Caco-2 (cell line): ENCODE data around the gene SMTN. TPM values are rescaled to one million over a fixed set of nuclear protein-coding genes. Genes with fewer than 3 reads are reported as not detected.
A peak's percentile ranks its signal among the peaks of the same experiment; 100 is the strongest.

Source experiments
- BruUV-seq: library from RNA; stranded (reverse); fragments of 400-500 nt; replicated peaks from 2 replicates; lab custom pipeline; 2021; lab: Mats Ljungman, UMichigan
- CTCF ChIA-PET: fragments of 300-600 bp; sonication (Branson Sonifier 250); formaldehyde crosslinking; loops from one replicate; lab custom pipeline; 2022; ENCODE audit warnings: antibody characterized with exemption; lab: Charles Lee
- POLR2A ChIA-PET: fragments of 300-600 bp; sonication (Branson Sonifier 250); formaldehyde crosslinking; loops from one replicate; lab custom pipeline; 2022; ENCODE audit warnings: antibody characterized with exemption; lab: Charles Lee
- DNase-seq, 2 experiments: peaks; one replicate each; pipeline versions ENCODE4 v3.0.0 to v3.0.0-alpha.2; 2020 to 2022
- H3K27me3 ChIP-seq: replicated peaks from 2 replicates; pipeline ENCODE4 v1.6.0; 2011; ENCODE audit warnings: low read length; ENCODE audit not compliant: control insufficient read depth, insufficient read depth
- H3K36me3 ChIP-seq: 2 replicates; pipeline ENCODE4 v1.5.1; 2011; ENCODE audit warnings: low read length; ENCODE audit not compliant: control insufficient read depth, insufficient read depth
- H3K4me1 ChIP-seq: fragments of 250-450 bp; sonication (Bioruptor Pico); 2 replicates; pipeline ENCODE4 v1.5.1; 2020; ENCODE audit warnings: mild to moderate bottlenecking
- H3K4me3 ChIP-seq: 2 replicates; pipeline ENCODE4 v1.5.1; 2011; ENCODE audit warnings: low read depth, mild to moderate bottlenecking, control low read depth, low read length
- H3K9me3 ChIP-seq: fragments of 250-450 bp; sonication (Bioruptor Pico); 2 replicates; pipeline ENCODE4 v1.5.1; 2020; ENCODE audit warnings: mild to moderate bottlenecking, moderate library complexity
- H3K27ac Mint-ChIP-seq: one replicate; pipeline ENCODE4 v1.8.0; 2022; ENCODE audit warnings: mixed read lengths; ENCODE audit not compliant: unreplicated experiment
- H3K27me3 Mint-ChIP-seq: one replicate; pipeline ENCODE4 v1.8.0; 2022; ENCODE audit warnings: mixed read lengths; ENCODE audit not compliant: insufficient read depth, unreplicated experiment
- H3K36me3 Mint-ChIP-seq: one replicate; pipeline ENCODE4 v1.8.0; 2022; ENCODE audit warnings: mild to moderate bottlenecking, mixed read lengths; ENCODE audit not compliant: insufficient read depth, unreplicated experiment
- H3K4me1 Mint-ChIP-seq: one replicate; pipeline ENCODE4 v1.8.0; 2022; ENCODE audit warnings: low read depth, mixed read lengths; ENCODE audit not compliant: unreplicated experiment
- H3K4me3 Mint-ChIP-seq: one replicate; pipeline ENCODE4 v1.8.0; 2022; ENCODE audit warnings: mild to moderate bottlenecking, moderate library complexity, mixed read lengths; ENCODE audit not compliant: unreplicated experiment
- H3K9me3 Mint-ChIP-seq: one replicate; pipeline ENCODE4 v1.8.0; 2022; ENCODE audit warnings: mixed read lengths; ENCODE audit not compliant: unreplicated experiment
- CTCF ChIP-seq, 2 experiments: fragments of 200-600 bp in 1 of 2; IDR thresholded peaks; 1 replicate in 1 of 2; 2 replicates in 1 of 2; pipeline versions ENCODE4 v1.5.1 to v1.8.0; 2011 to 2022; ENCODE audit warnings: antibody characterized with exemption in 1 of 2, control low read depth in 1 of 2, inconsistent platforms in 1 of 2, low read depth in 1 of 2, low read length in 1 of 2, mild to moderate bottlenecking in 1 of 2, moderate library complexity in 1 of 2; ENCODE audit not compliant: insufficient read depth in 1 of 2, severe bottlenecking in 1 of 2, unreplicated experiment in 1 of 2
- intact Hi-C: fragments of 100-400 bp; cut with micrococcal nuclease; formaldehyde crosslinking; loops from one replicate; pipeline ENCODE4 v1.10.0; 2022; ENCODE audit not compliant: unreplicated experiment
- total RNA-seq: library from RNA; stranded (reverse); gene quantifications from 2 replicates; pipeline ENCODE4 v1.2.3, GENCODE V29; 2022

Gene SMTN
- total RNA-seq, 1 experiment from 2014 or later, result 71.0 TPM

DNA sequence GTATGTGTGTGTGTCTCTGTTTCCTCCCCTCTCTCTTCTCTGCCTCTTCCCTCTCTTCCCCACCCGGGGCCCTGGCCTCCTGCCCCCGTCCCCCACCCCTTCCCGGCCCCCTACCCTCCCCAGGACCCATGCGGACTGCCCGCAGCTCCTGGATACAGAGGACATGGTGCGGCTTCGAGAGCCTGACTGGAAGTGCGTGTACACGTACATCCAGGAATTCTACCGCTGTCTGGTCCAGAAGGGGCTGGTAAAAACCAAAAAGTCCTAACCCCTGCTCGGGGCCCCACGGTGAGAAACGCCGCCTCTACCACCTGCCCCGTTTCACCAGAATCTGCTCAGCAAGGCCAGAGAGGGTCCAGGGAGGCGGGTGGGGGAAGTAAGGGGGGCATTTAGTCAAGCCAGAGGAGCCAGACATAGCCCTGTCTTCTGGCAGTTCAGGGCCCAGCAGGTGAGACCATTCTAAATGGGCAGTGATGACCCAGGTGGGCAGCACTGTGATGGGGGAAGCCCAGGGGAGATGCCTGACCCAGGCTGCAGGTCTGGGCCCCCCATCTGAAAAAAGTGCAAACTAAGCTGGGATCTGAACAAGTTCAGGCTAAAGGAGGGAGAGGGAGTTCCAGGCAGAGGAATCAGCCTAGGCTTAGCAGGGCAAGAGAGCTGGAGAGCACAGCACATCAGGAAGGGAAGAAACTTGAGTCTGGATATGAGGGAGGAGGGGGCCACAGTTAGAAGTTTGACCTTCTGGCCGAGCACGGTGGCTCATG is 19.8 kb downstream of the SMTN start:
- DNase-seq, result no peak
- Histone ChIP-seq H3K9me3 (no peaks in the 10 kb centered on the region), H3K4me1 (no peaks in the 10 kb centered on the region), H3K27me3 (no peaks in the 10 kb centered on the region), H3K4me3 (no peak overlapping the region), H3K36me3 (no peaks in the 10 kb centered on the region; the same call in 1 of the 2 replicates)
- BruUV-seq, result no TSS peak
- no peak for TF ChIP-seq CTCF (IDR thresholded peaks at IDR 0.05; ENCODE audit: insufficient read depth in 1 of 2, low read depth in 1 of 2, low read length in 1 of 2, severe bottlenecking in 1 of 2, unreplicated experiment in 1 of 2)
- intact Hi-C loops, result no loop called here
- POLR2A ChIA-PET, result no interaction called here
- Mint-ChIP-seq H3K4me3 (no peak overlapping the region), H3K27ac (no peak overlapping the region), H3K4me1 (no peaks in the 10 kb centered on the region), H3K27me3 (no peaks in the 10 kb centered on the region), H3K9me3 (no peaks in the 10 kb centered on the region), H3K36me3 (peaks cover 13% of the 10 kb centered on the region)
- CTCF ChIA-PET, result no interaction called here

DNA sequence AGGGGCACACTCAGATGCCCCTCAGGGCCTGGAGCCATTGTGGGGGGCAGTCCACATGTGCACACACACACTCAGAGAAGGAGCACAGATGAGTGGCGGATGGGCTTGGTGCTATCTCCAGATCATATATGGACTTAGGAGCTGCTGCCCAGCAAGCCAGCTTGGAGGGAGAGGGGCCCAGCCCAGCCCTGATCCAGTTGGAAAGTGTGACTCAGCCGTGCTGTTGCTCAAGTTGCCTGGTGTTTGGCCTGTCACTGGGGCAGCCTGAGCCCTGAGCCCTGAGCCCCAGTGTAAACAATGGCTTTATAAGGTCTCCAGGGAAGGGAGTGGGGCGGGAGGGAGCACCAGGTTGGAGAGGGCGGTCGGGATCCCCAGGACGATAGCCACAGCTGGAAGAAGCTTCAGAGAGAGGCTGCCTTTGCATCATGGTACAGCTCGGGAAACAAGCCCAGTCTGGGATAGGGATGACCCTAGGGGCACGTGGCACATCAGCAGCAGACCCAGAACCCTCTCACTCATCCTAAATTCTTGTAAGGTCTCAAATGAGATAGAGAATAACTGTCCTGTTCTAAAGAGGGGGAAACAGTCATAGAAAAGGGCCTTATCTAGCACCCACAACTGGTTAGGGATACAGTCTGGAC is 21.4 kb downstream of the SMTN start:
- no peak overlapping the region for H3K27ac Mint-ChIP-seq
- POLR2A ChIA-PET, result interaction anchor here (0.8 kb wide), 1 partner anchor 134 kb away, joined by 4 read pairs; the partner anchor contains the start of genes MORC2 and TUG1

More for the DNA sequence above, 21.4 kb downstream of the SMTN start:
- Mint-ChIP-seq H3K4me1 (peaks cover 2% of the 10 kb centered on the region), H3K9me3 (no peaks in the 10 kb centered on the region), H3K4me3 (no peak overlapping the region), H3K36me3 (peaks cover 6% of the 10 kb centered on the region), H3K27me3 (no peaks in the 10 kb centered on the region)
- no peak for TF ChIP-seq CTCF (IDR thresholded peaks at IDR 0.05; ENCODE audit: insufficient read depth in 1 of 2, low read depth in 1 of 2, low read length in 1 of 2, severe bottlenecking in 1 of 2, unreplicated experiment in 1 of 2)
- CTCF ChIA-PET, result interaction anchor here (0.5 kb wide), 1 partner anchor 183 kb away, joined by 3 read pairs; no protein-coding TSS in a partner anchor
- H3K9me3 ChIP-seq, result no peaks in the 10 kb centered on the region
- intact Hi-C loops, result no loop called here
- H3K4me1 ChIP-seq, result no peaks in the 10 kb centered on the region
- peak; percentile 63 to 64 for DNase-seq
- no peaks in the 10 kb centered on the region for H3K27me3 ChIP-seq
- no peaks in the 10 kb centered on the region; the same call in 1 of the 2 replicates for H3K36me3 ChIP-seq
- BruUV-seq, result no TSS peak
- H3K4me3 ChIP-seq, result no peak overlapping the region
